Coronary artery (tissue), 2 donors: Measurements from ENCODE around the gene RAPGEF4.

Experiments used
- DNase-seq: peaks from one replicate; pipeline ENCODE4 v3.0.0-alpha.2; 2017; ENCODE audit warnings: low spot score
- H3K27ac ChIP-seq, 2 donors: fragments of 200-600 bp; sonication (generic); one replicate each; pipeline ENCODE4 v1.5.1; 2016 to 2019
- H3K4me3 ChIP-seq: fragments of 200-600 bp; sonication (generic); 2 replicates; pipeline ENCODE4 v1.5.1; 2016; ENCODE audit warnings: mild to moderate bottlenecking, moderate library complexity
- CTCF ChIP-seq: fragments of 200-600 bp; sonication (generic); IDR thresholded peaks from one replicate; pipeline ENCODE4 v1.5.1; 2019; ENCODE audit warnings: antibody characterized with exemption

Gene RAPGEF4

GRCh38 chr2:173008786-173009185 lies 273.1 kb downstream of the RAPGEF4 start:
- no peak for DNase-seq
- H3K27ac ChIP-seq, result no peak overlapping the region
- TF ChIP-seq CTCF, result no peak

GRCh38 chr2:173010233-173010632 lies 274.6 kb downstream of the RAPGEF4 start:
- TF ChIP-seq CTCF, result no peak
- DNase-seq, result no peak
- Histone ChIP-seq H3K4me3 (no peak overlapping the region), H3K27ac (no peak overlapping the region)

More at GRCh38 chr2:173008786-173009185, 273.1 kb downstream of the RAPGEF4 start:
- H3K4me3 ChIP-seq, result no peak overlapping the region

GRCh38 chr2:173016451-173016850 lies 280.8 kb downstream of the RAPGEF4 start:
- Histone ChIP-seq H3K27ac (no peak overlapping the region), H3K4me3 (no peak overlapping the region)
- no peak for TF ChIP-seq CTCF
- DNase-seq, result no peak

GRCh38 chr2:173017646-173018420 lies 282.2 kb downstream of the RAPGEF4 start:
- Histone ChIP-seq H3K27ac (no peak overlapping the region), H3K4me3 (no peak overlapping the region)
- DNase-seq, result no peak
- no peak for TF ChIP-seq CTCF

- DNase-seq, result no peak
- Histone ChIP-seq H3K4me3 (no peak overlapping the region), H3K27ac (no peak overlapping the region)
- TF ChIP-seq CTCF, result no peak
Observed at GRCh38 chr2:173019755-173020154, 284.1 kb downstream of the RAPGEF4 start.

- no peak overlapping the region for H3K27ac ChIP-seq
- DNase-seq, result no peak
- TF ChIP-seq CTCF, result no peak
- no peak overlapping the region for H3K4me3 ChIP-seq
Observed at GRCh38 chr2:173021939-173022371, 286.3 kb downstream of the RAPGEF4 start.

GRCh38 chr2:173023718-173024117 lies 288.1 kb downstream of the RAPGEF4 start:
- no peak for DNase-seq
- no peak overlapping the region for H3K27ac ChIP-seq
- TF ChIP-seq CTCF, result no peak
- no peak overlapping the region for H3K4me3 ChIP-seq
